Hepatocyte (in vitro differentiated cells): ENCODE results near the gene TRMT2B.

Experiments used
- CTCF ChIP-seq: fragments of 200-600 bp; sonication (generic); IDR thresholded peaks from 2 replicates; pipeline ENCODE4 v1.5.1; 2016; ENCODE audit warnings: antibody characterized with exemption, mild to moderate bottlenecking; ENCODE audit not compliant: poor library complexity
- EZH2 ChIP-seq: fragments of 200-600 bp; sonication (generic); IDR thresholded peaks from 2 replicates; pipeline ENCODE4 v1.6.1; 2016; ENCODE audit warnings: antibody characterized with exemption, mild to moderate bottlenecking, borderline replicate concordance
- EZH2phosphoT487 ChIP-seq: fragments of 200-600 bp; sonication (generic); IDR thresholded peaks from one replicate; pipeline ENCODE4 v1.6.1; 2018; ENCODE audit warnings: antibody characterized with exemption, mild to moderate bottlenecking, low read depth, moderate library complexity; ENCODE audit not compliant: unreplicated experiment, severe bottlenecking

GRCh38 chrX:100962811-100963210, 89.1 kb downstream of the TRMT2B start:
- TF ChIP-seq CTCF = no peak
- no peak for TF ChIP-seq EZH2phosphoT487
- no peak for TF ChIP-seq EZH2
